GM12865 (cell line): Measurements from ENCODE around the gene RARRES1.
"Not testable (repeated sequence)": the region's sequence is repeated elsewhere in the genome, so short reads cannot be mapped to it uniquely, and the experiment has no call there.

Experiments used
- DNase-seq: peaks from one replicate; pipeline ENCODE4 v3.0.0; 2010; ENCODE audit warnings: low read depth
- H3K4me3 ChIP-seq: 2 replicates; pipeline ENCODE4 v1.5.1; 2011; ENCODE audit warnings: mild to moderate bottlenecking, low read depth, low read length, control low read depth
- CTCF ChIP-seq: IDR thresholded peaks from 2 replicates; pipeline ENCODE4 v1.5.1; 2011; ENCODE audit warnings: low read length, control low read depth, low read depth, inconsistent platforms; ENCODE audit not compliant: insufficient read depth; ENCODE audit errors: missing control alignments

The RARRES1 gene

GRCh38 chr3:158702815-158703481 lies 29.3 kb downstream of the RARRES1 start:
- TF ChIP-seq CTCF, result no peak
- H3K4me3 ChIP-seq, result no peak overlapping the region
- DNase-seq, result no peak

- H3K4me3 ChIP-seq, result no peak overlapping the region
- TF ChIP-seq CTCF, result no peak
- no peak for DNase-seq
Observed at GRCh38 chr3:158701420-158702065, 30.7 kb downstream of the RARRES1 start.

- DNase-seq, result no peak
- H3K4me3 ChIP-seq, result no peak overlapping the region
- TF ChIP-seq CTCF, result no peak
Observed at GRCh38 chr3:158700559-158700958, 31.7 kb downstream of the RARRES1 start.

GRCh38 chr3:158696618-158697017 lies 35.6 kb downstream of the RARRES1 start:
- TF ChIP-seq CTCF, result no peak
- no peak for DNase-seq
- no peak overlapping the region for H3K4me3 ChIP-seq

- DNase-seq, H3K4me3 ChIP-seq: not testable (repeated sequence)
Observed at GRCh38 chr3:158693866-158694456, 38.3 kb downstream of the RARRES1 start.

GRCh38 chr3:158685159-158685558 lies 47.1 kb downstream of the RARRES1 start:
- no peak for DNase-seq
- TF ChIP-seq CTCF, result no peak
- H3K4me3 ChIP-seq, result no peak overlapping the region

- H3K4me3 ChIP-seq, result no peak overlapping the region
- TF ChIP-seq CTCF, result no peak
- DNase-seq, result no peak
Observed at GRCh38 chr3:158683230-158683962, 48.9 kb downstream of the RARRES1 start.
